Adrenal gland (tissue), 12 donors: ENCODE results near the gene KDM4C. TPM values are rescaled to one million over a fixed set of nuclear protein-coding genes. Genes with fewer than 3 reads are reported as not detected.
A peak's percentile ranks its signal among the peaks of the same experiment; 100 is the strongest.

Experiments
- DNase-seq, 7 donors: peaks; one replicate each; pipeline ENCODE4 v3.0.0-alpha.2; 2019 to 2020
- H3K27ac ChIP-seq, 5 donors: fragments of 200-600 bp; sonication (generic) in 4 of 5; 1 replicate in 3 of 5; 2 replicates in 2 of 5; pipeline versions ENCODE4 v1.5.1 to v1.8.0; 2016 to 2020; ENCODE audit warnings: mild to moderate bottlenecking in 1 of 5
- H3K27me3 ChIP-seq: fragments of 200-600 bp; 2 replicates; pipeline ENCODE4 v1.8.0; 2021
- H3K36me3 ChIP-seq, 2 donors: fragments of 200-600 bp; replicated peaks in 1 of 2; 1 replicate in 1 of 2; 2 replicates in 1 of 2; pipeline versions ENCODE4 v1.5.1 to v1.8.0; 2018 to 2022
- H3K4me1 ChIP-seq, 2 donors: fragments of 200-600 bp; replicated peaks in 1 of 2; 1 replicate in 1 of 2; 2 replicates in 1 of 2; pipeline versions ENCODE4 v1.5.1 to v1.8.0; 2018 to 2021
- H3K4me3 ChIP-seq, 4 donors: fragments of 200-600 bp; sonication (generic) in 3 of 4; one replicate each; pipeline ENCODE4 v1.5.1; 2016 to 2018
- H3K9me3 ChIP-seq, 3 donors: fragments of 200-600 bp; sonication (generic) in 1 of 3; replicated peaks in 1 of 3; 1 replicate in 2 of 3; 2 replicates in 1 of 3; pipeline versions ENCODE4 v1.5.1 to v1.8.0; 2016 to 2021
- CTCF ChIP-seq, 6 experiments: fragments of 450-650 bp in 4 of 6; fragments of 200-600 bp in 2 of 6; sonication (generic) in 1 of 6; IDR thresholded peaks; 1 replicate in 5 of 6; 2 replicates in 1 of 6; pipeline versions ENCODE4 v1.5.1 to v1.8.0; 2016 to 2021; ENCODE audit warnings: antibody characterized with exemption in 6 of 6, mild to moderate bottlenecking in 2 of 6, moderate library complexity in 1 of 6
- POLR2A ChIP-seq, 2 donors: fragments of 450-650 bp; IDR thresholded peaks; one replicate each; pipeline ENCODE4 v1.6.1; 2017; ENCODE audit warnings: antibody characterized with exemption in 2 of 2, mild to moderate bottlenecking in 2 of 2, moderate library complexity in 1 of 2
- WGBS, 4 donors: extraction: QIAGEN DNeasy Blood & Tissue Kit in 2 of 4; methylation state at CpG; one replicate each; pipeline versions ENCODE4 v1.1.5 to v1.1.7; 2013 to 2017; 5-methylcytosine and 5-hydroxymethylcytosine counted together
- intact Hi-C, 2 donors: fragments of 100-400 bp; cut with DNase I; formaldehyde crosslinking; loops; one replicate each; pipeline versions ENCODE4 v1.14.1 to v1.15.0; 2022 to 2023
- polyA plus RNA-seq, 3 donors: library from polyadenylated mRNA; stranded (reverse); fragments of 200-250 nt in 2 of 3; fragments of 350-450 nt in 1 of 3; fragmentation: Illumina TruSeq in 1 of 3; extraction: RNeasy Lipid Tissue Mini Kit (QIAGEN cat#74804) in 1 of 3; gene quantifications; one replicate each; pipeline ENCODE4 v1.2.3, GENCODE V29; 2013 to 2014
- total RNA-seq, 9 donors: library from RNA; depleted of rRNA in 4 of 9; stranded (reverse); fragments of >200 nt in 4 of 9; fragments of 120-200 nt in 1 of 9; fragmentation: NEBNext Ultra II Directional in 1 of 9; extraction: Animal tissue kit (Norgen Biotek cat#: 25700) in 1 of 9; gene quantifications; one replicate each; pipeline versions ENCODE4 v1.1.0 to v1.2.4, GENCODE V29; 2013 to 2023
- donor health status: healthy with polysubstance abuse.
- donor health status: Bipolar disorder and iron deficiency.
- donor health status: DM: yes; HTN: yes; CAD: no.
- donor health status: DM: no; HTN: no; CAD: no.
- donor health status: DM: no; HTN: no; CAD: no.
- donor health status: DM: yes; HTN: yes; CAD: no.

The KDM4C gene
- total and polyA plus RNA-seq, 12 donors = 7.9 to 33.4 (median 23.3) TPM

GRCh38 chr9:7153134-7153533 is 395.4 kb downstream of the KDM4C start:
- H3K36me3 ChIP-seq = no peaks in the 10 kb centered on the region
- no peak overlapping the region for H3K27ac ChIP-seq
- intact Hi-C loops = no loop called here
- H3K27me3 ChIP-seq = no peaks in the 10 kb centered on the region
- H3K9me3 ChIP-seq = no peaks in the 10 kb centered on the region
- no peak overlapping the region for H3K4me3 ChIP-seq
- TF ChIP-seq CTCF (IDR thresholded peaks at IDR 0.05) (no peak), POLR2A (IDR thresholded peaks at IDR 0.05) (no peak)
- WGBS, 4 donors = 91 to 98% (median 97%) methylated on average over 4 of the region's 4 CpGs
- H3K4me1 ChIP-seq = peaks cover 18 to 19% of the 10 kb centered on the region in 2 donors
- DNase-seq = no peak

- no peak overlapping the region for H3K4me3 ChIP-seq
- WGBS, 4 donors = 33 to 56% (median 39%) methylated on average over 1 of the region's 1 CpG
- H3K27me3 ChIP-seq = no peaks in the 10 kb centered on the region
- no peaks in the 10 kb centered on the region for H3K9me3 ChIP-seq
- H3K27ac ChIP-seq = no peak overlapping the region
- TF ChIP-seq CTCF (IDR thresholded peaks at IDR 0.05) = no peak
- no peak for TF ChIP-seq POLR2A (IDR thresholded peaks at IDR 0.05)
- H3K36me3 ChIP-seq = no peaks in the 10 kb centered on the region
- intact Hi-C loops = no loop called here
- peaks cover 18 to 19% of the 10 kb centered on the region in 2 donors for H3K4me1 ChIP-seq
- peak in 1 of 7 donors; percentile 20 for DNase-seq
These were observed 395.8 kb downstream of the KDM4C start for GRCh38 chr9:7153566-7153965.

- H3K36me3 ChIP-seq = no peaks in the 10 kb centered on the region
- H3K9me3 ChIP-seq = no peaks in the 10 kb centered on the region
- intact Hi-C loops = no loop called here
- TF ChIP-seq POLR2A (IDR thresholded peaks at IDR 0.05) (no peak), CTCF (IDR thresholded peaks at IDR 0.05) (no peak)
- H3K4me1 ChIP-seq = peaks cover 18 to 19% of the 10 kb centered on the region in 2 donors
- no peak overlapping the region for H3K27ac ChIP-seq
- no peak overlapping the region for H3K4me3 ChIP-seq
- no peaks in the 10 kb centered on the region for H3K27me3 ChIP-seq
- no peak for DNase-seq
- WGBS, 4 donors = 74 to 91% (median 85%) methylated on average over 6 to 9 of the region's 9 CpGs
These were observed 396.3 kb downstream of the KDM4C start for GRCh38 chr9:7154003-7154619.

- H3K9me3 ChIP-seq = no peaks in the 10 kb centered on the region
- intact Hi-C loops = no loop called here
- no peak for TF ChIP-seq POLR2A (IDR thresholded peaks at IDR 0.05)
- no peak overlapping the region for H3K27ac ChIP-seq
- no peaks in the 10 kb centered on the region for H3K36me3 ChIP-seq
- H3K4me3 ChIP-seq = no peak overlapping the region
- H3K27me3 ChIP-seq = no peaks in the 10 kb centered on the region
- 35 to 45% (median 41%) methylated on average over 4 of the region's 4 CpGs for WGBS, 4 donors
- peak in 1 of 7 donors; percentile 21 for DNase-seq
- peaks cover 18 to 19% of the 10 kb centered on the region in 2 donors for H3K4me1 ChIP-seq
These were observed 396.9 kb downstream of the KDM4C start for GRCh38 chr9:7154650-7155049.

GRCh38 chr9:7161469-7161868 is 403.7 kb downstream of the KDM4C start:
- Histone ChIP-seq H3K27me3 (no peaks in the 10 kb centered on the region), H3K27ac (no peak overlapping the region), H3K36me3 (peaks cover 0 to 10% of the 10 kb centered on the region in 2 donors), H3K9me3 (no peaks in the 10 kb centered on the region), H3K4me1 (no peaks in the 10 kb centered on the region), H3K4me3 (no peak overlapping the region)
- intact Hi-C loops = no loop called here
- no peak for TF ChIP-seq CTCF (IDR thresholded peaks at IDR 0.05)
- TF ChIP-seq POLR2A (IDR thresholded peaks at IDR 0.05) = no peak
- 34 to 58% (median 54%) methylated on average over 1 to 2 of the region's 2 CpGs for WGBS, 4 donors
- DNase-seq = no peak
